Upper lobe of left lung (tissue), 6 donors: ENCODE data around the gene KIF26B. TPM values are rescaled to one million over a fixed set of nuclear protein-coding genes. Genes with fewer than 3 reads are reported as not detected.

ENCODE experiments used
- ATAC-seq, 2 donors: fragments of 200-7000 bp; cut with Tn5 transposase; one replicate each; pipeline ENCODE4 v1.9.1; 2022; ENCODE audit warnings: mild to moderate bottlenecking in 2 of 2, moderate library complexity in 2 of 2; ENCODE audit not compliant: low FRiP score in 2 of 2
- DNase-seq, 2 donors: peaks; one replicate each; pipeline ENCODE4 v3.0.0-alpha.2; 2019 to 2020
- H3K27ac ChIP-seq, 4 donors: fragments of 200-600 bp; sonication (generic); one replicate each; pipeline ENCODE4 v1.5.1; 2016 to 2019
- H3K27me3 ChIP-seq, 4 donors: fragments of 200-600 bp; sonication (generic); one replicate each; pipeline ENCODE4 v1.5.1; 2017 to 2019
- H3K36me3 ChIP-seq, 4 donors: fragments of 200-600 bp; sonication (generic); one replicate each; pipeline ENCODE4 v1.5.1; 2016 to 2019
- H3K4me1 ChIP-seq, 4 donors: fragments of 200-600 bp; sonication (generic); one replicate each; pipeline ENCODE4 v1.5.1; 2018 to 2019
- H3K4me3 ChIP-seq, 4 donors: fragments of 200-600 bp; sonication (generic); one replicate each; pipeline ENCODE4 v1.5.1; 2017 to 2019; ENCODE audit warnings: mild to moderate bottlenecking in 2 of 4, moderate library complexity in 1 of 4
- H3K9me3 ChIP-seq, 4 donors: fragments of 200-600 bp; sonication (generic); one replicate each; pipeline ENCODE4 v1.5.1; 2018 to 2019
- EP300 ChIP-seq, 4 donors: sonication (generic); formaldehyde crosslinking; IDR thresholded peaks; one replicate each; pipeline ENCODE4 v1.5.1; 2017; ENCODE audit warnings: antibody characterized with exemption in 4 of 4, control low read depth in 2 of 4
- POLR2A ChIP-seq, 4 donors: fragments of 450-650 bp; IDR thresholded peaks; one replicate each; pipeline ENCODE4 v1.5.1; 2016 to 2017; ENCODE audit warnings: antibody characterized with exemption in 4 of 4, mild to moderate bottlenecking in 2 of 4
- POLR2AphosphoS5 ChIP-seq, 2 donors: sonication (generic); formaldehyde crosslinking; IDR thresholded peaks; one replicate each; pipeline ENCODE4 v1.5.1; 2017; ENCODE audit warnings: antibody characterized with exemption in 2 of 2
- WGBS, 2 donors: methylation state at CpG; one replicate each; pipeline ENCODE4 v1.1.5; 2017 to 2018; 5-methylcytosine and 5-hydroxymethylcytosine counted together
- total RNA-seq, 6 donors: library from RNA; depleted of rRNA in 4 of 6; stranded (reverse); fragments of >200 nt in 4 of 6; gene quantifications; one replicate each; pipeline versions ENCODE4 v1.1.0 to v1.2.1, GENCODE V29; 2016 to 2021
- TF ChIP-seq, protein P1 (sequence below), 6 experiments: fragments of 450-650 bp in 4 of 6; fragments of 200-600 bp in 2 of 6; sonication (generic) in 2 of 6; IDR thresholded peaks; one replicate each; pipeline ENCODE4 v1.5.1; 2016 to 2019; ENCODE audit warnings: antibody characterized with exemption in 6 of 6
- donor health status: DM: no; HTN: no; CAD: no; lungs with moderate emphysema.
- donor health status: DM: no; HTN: yes; CAD: no; lungs with severe emphysema.

Gene KIF26B
- total RNA-seq, 6 donors from 2014 or later: 1.2 to 4.3 (median 2.1) TPM

DNA sequence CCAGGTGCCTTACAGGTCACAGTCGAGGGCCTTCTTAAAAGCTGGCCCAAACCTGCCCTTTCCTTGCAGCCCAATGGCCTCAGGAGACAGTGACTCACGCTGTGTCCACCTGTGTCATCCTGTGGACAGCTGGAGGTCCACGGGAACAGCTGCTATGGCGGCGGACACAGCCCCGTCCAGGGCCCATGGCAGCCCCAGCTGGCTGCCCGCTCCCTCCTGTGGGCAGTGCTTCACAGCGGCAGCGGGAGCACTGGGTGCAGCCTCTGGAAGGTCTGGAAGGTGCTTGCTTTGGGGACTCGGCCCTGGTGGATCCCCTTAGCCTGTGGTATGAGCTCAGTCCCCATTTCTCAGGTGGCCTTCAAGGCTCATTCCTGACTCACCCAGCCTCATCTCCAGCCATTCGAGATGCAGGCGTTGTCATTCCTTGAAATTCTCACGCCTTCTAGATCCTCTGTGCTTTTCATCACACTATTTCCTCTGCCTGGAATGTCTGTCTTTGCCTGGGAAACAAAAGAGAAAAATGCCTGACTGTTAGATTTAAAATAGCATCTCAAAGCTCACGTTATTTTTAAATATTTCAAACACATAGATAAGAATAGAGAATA lies 86.8 kb downstream of the KIF26B start:
- Histone ChIP-seq H3K4me1 (no peaks in the 10 kb centered on the region), H3K4me3 (no peak overlapping the region), H3K27me3 (no peaks in the 10 kb centered on the region), H3K36me3 (no peaks in the 10 kb centered on the region), H3K9me3 (no peaks in the 10 kb centered on the region), H3K27ac (no peak overlapping the region)
- WGBS, 2 donors: 89 to 95% methylated on average over 9 to 14 of the region's 14 CpGs
- DNase-seq (peak in 1 of 2 donors; percentile 58), ATAC-seq (peak; percentile 8 to 13)
- no peak for TF ChIP-seq POLR2AphosphoS5 (IDR thresholded peaks at IDR 0.05)
- no peak for TF ChIP-seq EP300 (IDR thresholded peaks at IDR 0.05)
- TF ChIP-seq POLR2A (IDR thresholded peaks at IDR 0.05): no peak
- TF ChIP-seq, protein P1, sequence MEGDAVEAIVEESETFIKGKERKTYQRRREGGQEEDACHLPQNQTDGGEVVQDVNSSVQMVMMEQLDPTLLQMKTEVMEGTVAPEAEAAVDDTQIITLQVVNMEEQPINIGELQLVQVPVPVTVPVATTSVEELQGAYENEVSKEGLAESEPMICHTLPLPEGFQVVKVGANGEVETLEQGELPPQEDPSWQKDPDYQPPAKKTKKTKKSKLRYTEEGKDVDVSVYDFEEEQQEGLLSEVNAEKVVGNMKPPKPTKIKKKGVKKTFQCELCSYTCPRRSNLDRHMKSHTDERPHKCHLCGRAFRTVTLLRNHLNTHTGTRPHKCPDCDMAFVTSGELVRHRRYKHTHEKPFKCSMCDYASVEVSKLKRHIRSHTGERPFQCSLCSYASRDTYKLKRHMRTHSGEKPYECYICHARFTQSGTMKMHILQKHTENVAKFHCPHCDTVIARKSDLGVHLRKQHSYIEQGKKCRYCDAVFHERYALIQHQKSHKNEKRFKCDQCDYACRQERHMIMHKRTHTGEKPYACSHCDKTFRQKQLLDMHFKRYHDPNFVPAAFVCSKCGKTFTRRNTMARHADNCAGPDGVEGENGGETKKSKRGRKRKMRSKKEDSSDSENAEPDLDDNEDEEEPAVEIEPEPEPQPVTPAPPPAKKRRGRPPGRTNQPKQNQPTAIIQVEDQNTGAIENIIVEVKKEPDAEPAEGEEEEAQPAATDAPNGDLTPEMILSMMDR (IDR thresholded peaks at IDR 0.05): no peak

DNA sequence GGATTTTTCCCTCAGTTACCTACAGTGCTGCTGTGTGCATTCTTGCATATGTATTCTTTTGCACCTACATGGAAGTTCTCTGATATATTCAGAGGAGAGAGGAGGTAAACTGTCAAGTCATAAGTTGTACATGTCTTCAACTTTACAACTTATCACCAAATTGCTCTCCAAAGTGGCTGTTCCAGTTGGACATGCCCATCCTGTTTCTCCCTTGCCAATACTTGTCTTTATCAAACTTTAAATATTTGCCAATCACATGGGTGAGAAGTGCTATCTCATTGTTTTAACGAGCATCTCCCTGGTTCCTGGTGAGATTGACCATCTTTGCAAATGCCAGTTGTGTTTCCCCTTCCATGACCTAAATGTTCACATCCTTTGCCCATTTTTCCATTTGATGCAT lies 88.2 kb downstream of the KIF26B start:
- TF ChIP-seq, protein P1 (IDR thresholded peaks at IDR 0.05): no peak
- no peak for TF ChIP-seq POLR2A (IDR thresholded peaks at IDR 0.05)
- TF ChIP-seq POLR2AphosphoS5 (IDR thresholded peaks at IDR 0.05): no peak
- no peak for TF ChIP-seq EP300 (IDR thresholded peaks at IDR 0.05)
- no peaks in the 10 kb centered on the region for H3K9me3 ChIP-seq
- no peaks in the 10 kb centered on the region for H3K4me1 ChIP-seq
- no peaks in the 10 kb centered on the region for H3K36me3 ChIP-seq
- no peak for DNase-seq
- no peak overlapping the region for H3K27ac ChIP-seq
- no peaks in the 10 kb centered on the region for H3K27me3 ChIP-seq
- no peak overlapping the region for H3K4me3 ChIP-seq
- no peak for ATAC-seq
- 63 to 75% methylated on average over 1 of the region's 1 CpG for WGBS, 2 donors

DNA sequence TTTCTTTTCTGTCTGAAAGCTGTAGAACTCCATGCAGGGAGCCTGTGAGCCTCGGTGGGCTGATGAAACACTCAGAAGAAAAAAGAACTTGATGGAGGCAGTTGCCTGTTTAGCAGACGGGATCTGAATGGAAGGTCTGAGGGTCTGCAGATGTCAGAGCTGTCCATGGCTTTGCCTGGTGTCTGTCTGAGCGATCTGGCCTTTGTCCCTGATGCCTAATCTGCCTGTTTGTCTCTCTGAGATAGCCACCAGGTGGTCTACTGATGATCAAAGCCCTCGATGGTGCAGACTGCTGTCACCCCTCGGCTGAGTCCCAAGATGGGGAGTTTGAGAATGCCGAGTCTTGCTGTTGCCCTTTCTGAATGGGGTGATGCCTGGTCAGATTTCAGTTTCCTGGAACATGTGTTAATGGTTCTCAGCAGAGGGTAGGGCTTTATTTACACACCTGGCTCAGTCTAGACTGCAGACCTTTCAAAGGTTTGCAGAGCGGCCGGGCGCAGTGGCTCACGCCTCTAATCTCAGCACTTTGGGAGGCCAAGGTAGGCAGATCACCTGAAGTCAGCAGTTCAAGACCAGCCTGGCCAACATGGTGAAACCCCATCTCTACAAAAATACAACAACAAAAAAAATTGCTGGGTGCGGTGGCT lies 90.4 kb downstream of the KIF26B start:
- peak; percentile 55 to 62 for DNase-seq
- Histone ChIP-seq H3K9me3 (no peaks in the 10 kb centered on the region), H3K36me3 (no peaks in the 10 kb centered on the region), H3K4me3 (no peak overlapping the region), H3K27me3 (no peaks in the 10 kb centered on the region), H3K27ac (no peak overlapping the region), H3K4me1 (no peaks in the 10 kb centered on the region)
- TF ChIP-seq, protein P1 (IDR thresholded peaks at IDR 0.05): no peak
- TF ChIP-seq EP300 (IDR thresholded peaks at IDR 0.05) (peak in 2 of 4 donors; percentile 2 to 74), POLR2AphosphoS5 (IDR thresholded peaks at IDR 0.05) (no peak), POLR2A (IDR thresholded peaks at IDR 0.05) (no peak)
- no peak for ATAC-seq
- WGBS, 2 donors: 67 to 76% methylated on average over 10 to 11 of the region's 11 CpGs

- Histone ChIP-seq H3K36me3 (no peaks in the 10 kb centered on the region), H3K4me1 (no peaks in the 10 kb centered on the region), H3K27ac (no peak overlapping the region), H3K9me3 (no peaks in the 10 kb centered on the region), H3K27me3 (no peaks in the 10 kb centered on the region), H3K4me3 (no peak overlapping the region)
- 65 to 78% methylated on average over 4 of the region's 4 CpGs for WGBS, 2 donors
- TF ChIP-seq EP300 (IDR thresholded peaks at IDR 0.05) (no peak), POLR2A (IDR thresholded peaks at IDR 0.05) (no peak), POLR2AphosphoS5 (IDR thresholded peaks at IDR 0.05) (no peak)
- TF ChIP-seq, protein P1 (IDR thresholded peaks at IDR 0.05): no peak
- DNase-seq: no peak
- no peak for ATAC-seq
Measured at GRCh38 chr1:245246433-245246832, 91.6 kb downstream of the KIF26B start.
